Astrocyte (in vitro differentiated cells and primary cell): ENCODE results near the gene ST6GALNAC2. TPM values are rescaled to one million over a fixed set of nuclear protein-coding genes. Genes with fewer than 3 reads are reported as not detected.
A peak's percentile ranks its signal among the peaks of the same experiment; 100 is the strongest.

Experiments
- DNase-seq: peaks from one replicate; pipeline ENCODE4 v3.0.0-alpha.2; 2010; ENCODE audit warnings: low read depth
- FAIRE-seq: peaks from 2 replicates; lab custom pipeline; 2011; peaks lifted over from hg19 to GRCh38; lab: Jason Lieb, UNC
- H2AFZ ChIP-seq: 2 replicates; pipeline ENCODE4 v1.6.0; 2012; ENCODE audit warnings: low read depth, low read length, inconsistent platforms
- H3K27ac ChIP-seq: 2 replicates; pipeline ENCODE4 v1.5.1; 2011; ENCODE audit warnings: low read depth, low read length, inconsistent platforms
- H3K27me3 ChIP-seq: 2 replicates; pipeline ENCODE4 v1.6.0; 2011; ENCODE audit warnings: low read length, inconsistent platforms; ENCODE audit not compliant: insufficient read depth
- H3K36me3 ChIP-seq: 2 replicates; pipeline ENCODE4 v1.5.1; 2011; ENCODE audit warnings: low read length, inconsistent platforms; ENCODE audit not compliant: insufficient read depth
- H3K4me1 ChIP-seq: 2 replicates; pipeline ENCODE4 v1.5.1; 2011; ENCODE audit warnings: low read length, inconsistent platforms; ENCODE audit not compliant: insufficient read depth
- H3K4me2 ChIP-seq: 2 replicates; pipeline ENCODE4 v1.6.0; 2012; ENCODE audit warnings: low read length, inconsistent platforms
- H3K4me3 ChIP-seq: 2 replicates; pipeline ENCODE4 v1.5.1; 2011; ENCODE audit warnings: low read depth, mild to moderate bottlenecking, low read length, inconsistent platforms; ENCODE audit not compliant: insufficient read depth
- H3K79me2 ChIP-seq: 2 replicates; pipeline ENCODE4 v1.6.0; 2012; ENCODE audit warnings: mild to moderate bottlenecking, low read length, inconsistent platforms; ENCODE audit not compliant: insufficient read depth
- H3K9ac ChIP-seq: 2 replicates; pipeline ENCODE4 v1.6.0; 2012; ENCODE audit warnings: mild to moderate bottlenecking, low read length, inconsistent platforms
- H3K9me3 ChIP-seq: 2 replicates; pipeline ENCODE4 v1.5.1; 2012; ENCODE audit warnings: low read depth, mild to moderate bottlenecking, low read length, inconsistent platforms; ENCODE audit not compliant: insufficient read depth
- H4K20me1 ChIP-seq: 2 replicates; pipeline ENCODE4 v1.6.0; 2012; ENCODE audit warnings: low read length, inconsistent platforms; ENCODE audit not compliant: insufficient read depth
- H3K27ac Mint-ChIP-seq: one replicate; pipeline ENCODE4 v1.8.0; 2021; ENCODE audit warnings: mild to moderate bottlenecking, mixed read lengths; ENCODE audit not compliant: unreplicated experiment
- H3K27me3 Mint-ChIP-seq: one replicate; pipeline ENCODE4 v1.8.0; 2021; ENCODE audit warnings: low read depth, mixed read lengths; ENCODE audit not compliant: unreplicated experiment
- H3K36me3 Mint-ChIP-seq: one replicate; pipeline ENCODE4 v1.8.0; 2021; ENCODE audit warnings: low read depth, mixed read lengths; ENCODE audit not compliant: unreplicated experiment
- H3K4me1 Mint-ChIP-seq: one replicate; pipeline ENCODE4 v1.8.0; 2021; ENCODE audit warnings: low read depth, mixed read lengths; ENCODE audit not compliant: unreplicated experiment
- H3K4me3 Mint-ChIP-seq: one replicate; pipeline ENCODE4 v1.8.0; 2021; ENCODE audit warnings: mild to moderate bottlenecking, moderate library complexity, mixed read lengths; ENCODE audit not compliant: unreplicated experiment
- H3K9me3 Mint-ChIP-seq: one replicate; pipeline ENCODE4 v1.8.0; 2021; ENCODE audit warnings: mild to moderate bottlenecking, mixed read lengths; ENCODE audit not compliant: unreplicated experiment
- CTCF ChIP-seq: IDR thresholded peaks from 2 replicates; pipeline ENCODE4 v1.5.1; 2011; ENCODE audit warnings: low read depth, mild to moderate bottlenecking, inconsistent platforms, low read length, moderate library complexity; ENCODE audit not compliant: insufficient read depth
- EZH2 ChIP-seq: IDR thresholded peaks from 2 replicates; pipeline ENCODE4 v1.6.1; 2012; ENCODE audit warnings: mild to moderate bottlenecking, low read length, inconsistent platforms; ENCODE audit not compliant: insufficient read depth
- total RNA-seq: library from RNA; stranded (reverse); gene quantifications from 2 replicates; pipeline ENCODE4 v1.2.1, GENCODE V29; 2021

ST6GALNAC2 gene
- total RNA-seq, 1 donor from 2014 or later: 0.79 TPM

DNA sequence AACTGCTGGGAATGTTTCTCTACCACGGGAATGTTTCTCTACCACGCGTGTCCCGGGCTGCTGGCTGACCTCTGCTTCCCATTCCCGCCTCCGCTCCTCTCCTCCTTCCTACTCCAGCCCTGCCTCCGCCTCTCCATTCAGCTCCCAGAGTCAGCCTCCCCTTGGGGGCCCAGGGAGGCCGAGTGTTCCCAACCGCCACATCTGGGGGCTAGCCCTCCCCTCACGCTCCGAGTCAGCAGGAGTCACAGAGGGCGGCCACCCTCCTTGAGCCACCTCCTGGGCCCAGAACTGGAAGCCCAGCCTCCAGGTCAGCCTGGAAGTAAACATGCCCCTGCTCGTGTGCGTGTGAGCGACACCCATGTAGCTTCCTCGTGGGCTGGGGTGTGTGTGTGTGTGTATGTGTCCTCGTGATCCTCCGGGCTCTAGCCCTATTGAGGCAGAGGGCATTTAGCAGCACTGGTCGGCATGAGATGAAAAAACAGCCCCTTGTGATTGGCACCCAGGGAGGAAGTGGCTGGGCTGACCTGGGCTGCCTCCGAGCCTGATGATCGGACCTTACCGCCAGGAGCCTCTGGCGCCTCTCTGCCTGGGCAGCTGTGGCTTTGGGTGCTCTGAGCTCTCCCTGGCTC, 55.5 kb downstream of the ST6GALNAC2 start:
- H3K9ac ChIP-seq: peak overlapping the region; percentile 60
- no peaks in the 10 kb centered on the region for H4K20me1 ChIP-seq
- peaks cover 3% of the 10 kb centered on the region for H3K36me3 Mint-ChIP-seq
- no peak overlapping the region for H3K4me3 ChIP-seq
- H3K36me3 ChIP-seq: no peaks in the 10 kb centered on the region
- no peaks in the 10 kb centered on the region for H3K27me3 Mint-ChIP-seq
- H3K27ac ChIP-seq: peak overlapping the region; percentile 66
- H3K27ac Mint-ChIP-seq: peak overlapping the region; percentile 77
- no peaks in the 10 kb centered on the region for H3K27me3 ChIP-seq
- peak overlapping the region; percentile 61 for H3K4me2 ChIP-seq
- DNase-seq: no peak
- H3K9me3 ChIP-seq: no peaks in the 10 kb centered on the region
- H3K79me2 ChIP-seq: no peaks in the 10 kb centered on the region
- peaks cover 21% of the 10 kb centered on the region for H3K4me1 Mint-ChIP-seq
- FAIRE-seq: no peak
- peak overlapping the region; percentile 27 for H3K4me3 Mint-ChIP-seq
- H3K9me3 Mint-ChIP-seq: no peaks in the 10 kb centered on the region
- H2AFZ ChIP-seq: peak overlapping the region; percentile 70
- peaks cover 41% of the 10 kb centered on the region for H3K4me1 ChIP-seq
- TF ChIP-seq EZH2: no peak
- TF ChIP-seq CTCF: no peak

DNA sequence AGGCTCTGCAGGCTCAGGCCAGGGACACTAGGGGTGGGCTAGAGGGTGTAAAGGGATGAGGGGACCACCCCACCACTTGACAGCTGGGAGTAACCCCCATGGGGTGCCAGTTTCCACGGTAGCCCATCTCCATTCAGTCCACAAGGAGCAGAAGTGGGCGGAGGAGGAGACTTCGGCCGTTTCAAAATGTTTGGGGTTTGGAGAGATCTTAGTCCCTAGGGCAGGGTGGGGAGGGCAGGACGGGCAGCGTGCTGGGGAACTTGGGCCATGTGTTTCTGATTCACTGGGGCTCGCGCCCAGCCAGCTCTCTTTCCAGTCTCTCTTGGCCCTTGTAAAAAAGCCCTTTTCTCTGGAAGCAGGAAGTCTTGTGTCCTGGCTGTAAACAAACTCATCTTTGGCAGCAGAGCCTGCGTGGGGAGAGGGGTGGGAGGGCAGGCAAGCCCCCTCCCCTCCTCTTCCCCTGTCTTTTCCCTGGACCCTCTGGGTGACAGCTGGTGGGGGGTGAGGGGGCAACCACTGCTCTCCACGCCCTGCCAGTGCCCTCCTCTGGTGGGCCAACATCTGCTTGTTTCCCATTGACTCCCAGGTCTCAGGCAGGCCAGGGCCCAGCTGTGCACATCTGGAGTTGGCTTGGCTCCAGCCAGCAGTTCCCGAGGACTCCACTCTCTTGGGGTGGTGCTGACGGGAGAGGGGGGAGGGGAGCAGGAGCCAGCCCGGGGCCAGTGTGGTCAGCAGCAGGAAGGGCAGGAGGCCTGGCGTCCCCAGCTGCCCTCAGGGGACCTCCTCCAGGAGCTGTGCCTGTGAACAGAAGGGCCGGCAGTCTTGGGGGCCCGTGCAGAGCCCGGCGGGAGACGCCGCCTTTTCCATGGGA, 56.2 kb downstream of the ST6GALNAC2 start:
- Histone ChIP-seq H4K20me1 (no peaks in the 10 kb centered on the region), H2AFZ (peak overlapping the region; percentile 70), H3K9me3 (no peaks in the 10 kb centered on the region), H3K4me1 (peaks cover 48% of the 10 kb centered on the region), H3K27ac (peak overlapping the region; percentile 66), H3K4me2 (peak overlapping the region; percentile 61), H3K27me3 (no peaks in the 10 kb centered on the region), H3K79me2 (no peaks in the 10 kb centered on the region), H3K9ac (peak overlapping the region; percentile 60), H3K4me3 (no peak overlapping the region), H3K36me3 (no peaks in the 10 kb centered on the region)
- DNase-seq (peak; percentile 54), FAIRE-seq (no peak)
- TF ChIP-seq CTCF (no peak), EZH2 (no peak)
- Mint-ChIP-seq H3K4me1 (peaks cover 19% of the 10 kb centered on the region), H3K27me3 (no peaks in the 10 kb centered on the region), H3K36me3 (peaks cover 3% of the 10 kb centered on the region), H3K9me3 (no peaks in the 10 kb centered on the region), H3K4me3 (no peak overlapping the region), H3K27ac (peak overlapping the region; percentile 77)
